ENCODE results near the gene TLR7.

GRCh38 chrX:12817528-12817927 lies 49.3 kb upstream of the TLR7 start:
- no peak for TF ChIP-seq POLR2A (IDR thresholded peaks at IDR 0.05; ENCODE audit: low read depth, low read length)
- TF ChIP-seq, protein P1, sequence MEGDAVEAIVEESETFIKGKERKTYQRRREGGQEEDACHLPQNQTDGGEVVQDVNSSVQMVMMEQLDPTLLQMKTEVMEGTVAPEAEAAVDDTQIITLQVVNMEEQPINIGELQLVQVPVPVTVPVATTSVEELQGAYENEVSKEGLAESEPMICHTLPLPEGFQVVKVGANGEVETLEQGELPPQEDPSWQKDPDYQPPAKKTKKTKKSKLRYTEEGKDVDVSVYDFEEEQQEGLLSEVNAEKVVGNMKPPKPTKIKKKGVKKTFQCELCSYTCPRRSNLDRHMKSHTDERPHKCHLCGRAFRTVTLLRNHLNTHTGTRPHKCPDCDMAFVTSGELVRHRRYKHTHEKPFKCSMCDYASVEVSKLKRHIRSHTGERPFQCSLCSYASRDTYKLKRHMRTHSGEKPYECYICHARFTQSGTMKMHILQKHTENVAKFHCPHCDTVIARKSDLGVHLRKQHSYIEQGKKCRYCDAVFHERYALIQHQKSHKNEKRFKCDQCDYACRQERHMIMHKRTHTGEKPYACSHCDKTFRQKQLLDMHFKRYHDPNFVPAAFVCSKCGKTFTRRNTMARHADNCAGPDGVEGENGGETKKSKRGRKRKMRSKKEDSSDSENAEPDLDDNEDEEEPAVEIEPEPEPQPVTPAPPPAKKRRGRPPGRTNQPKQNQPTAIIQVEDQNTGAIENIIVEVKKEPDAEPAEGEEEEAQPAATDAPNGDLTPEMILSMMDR (conservative IDR thresholded peaks at IDR 0.05; ENCODE audit: low read depth, low read length), result no peak
- no peak for TF ChIP-seq SMC3 (IDR thresholded peaks at IDR 0.05; ENCODE audit: low read depth, low read length)
- TF ChIP-seq MAFK (IDR thresholded peaks at IDR 0.05; ENCODE audit: low read depth, low read length), result no peak
- TF ChIP-seq CEBPB (IDR thresholded peaks at IDR 0.05; ENCODE audit: low read depth, low read length), result no peak
- TF ChIP-seq MXI1 (IDR thresholded peaks at IDR 0.05; ENCODE audit: borderline replicate concordance, low read depth, low read length), result no peak
- no peak for TF ChIP-seq RFX5 (IDR thresholded peaks at IDR 0.05; ENCODE audit: low read depth, low read length)
- TF ChIP-seq CHD1 (IDR thresholded peaks at IDR 0.05; ENCODE audit: low read depth, low read length), result no peak
- TF ChIP-seq, protein P2, sequence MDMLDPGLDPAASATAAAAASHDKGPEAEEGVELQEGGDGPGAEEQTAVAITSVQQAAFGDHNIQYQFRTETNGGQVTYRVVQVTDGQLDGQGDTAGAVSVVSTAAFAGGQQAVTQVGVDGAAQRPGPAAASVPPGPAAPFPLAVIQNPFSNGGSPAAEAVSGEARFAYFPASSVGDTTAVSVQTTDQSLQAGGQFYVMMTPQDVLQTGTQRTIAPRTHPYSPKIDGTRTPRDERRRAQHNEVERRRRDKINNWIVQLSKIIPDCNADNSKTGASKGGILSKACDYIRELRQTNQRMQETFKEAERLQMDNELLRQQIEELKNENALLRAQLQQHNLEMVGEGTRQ (IDR thresholded peaks at IDR 0.05; ENCODE audit: low read depth, low read length), result no peak
- no peak for TF ChIP-seq RAD21 (IDR thresholded peaks at IDR 0.05; ENCODE audit: low read length)
